Muscle layer of duodenum (tissue), 2 donors: ENCODE data around the gene HOXB8.
A peak's percentile ranks its signal among the peaks of the same experiment; 100 is the strongest.

Experiments used
- H3K27ac ChIP-seq: one replicate; pipeline ENCODE4 v1.7.0; 2013; ENCODE audit warnings: mild to moderate bottlenecking, low read length
- H3K27me3 ChIP-seq: one replicate; pipeline ENCODE4 v1.7.0; 2013; ENCODE audit warnings: low read depth, mild to moderate bottlenecking, control low read depth, low read length
- H3K36me3 ChIP-seq, 2 donors: one replicate each; pipeline ENCODE4 v1.7.0; 2013; ENCODE audit warnings: low read length in 2 of 2, control low read depth in 1 of 2, mild to moderate bottlenecking in 1 of 2; ENCODE audit not compliant: insufficient read depth in 2 of 2, control insufficient read depth in 1 of 2
- H3K4me1 ChIP-seq, 2 donors: one replicate each; pipeline ENCODE4 v1.7.0; 2013; ENCODE audit warnings: low read length in 2 of 2, mild to moderate bottlenecking in 2 of 2, control low read depth in 1 of 2, moderate library complexity in 1 of 2; ENCODE audit not compliant: insufficient read depth in 2 of 2, control insufficient read depth in 1 of 2
- H3K4me3 ChIP-seq, 2 donors: one replicate each; pipeline ENCODE4 v1.7.0; 2013; ENCODE audit warnings: low read length in 2 of 2, low read depth in 1 of 2, mild to moderate bottlenecking in 1 of 2
- H3K9me3 ChIP-seq, 2 donors: one replicate each; pipeline ENCODE4 v1.7.0; 2013; ENCODE audit warnings: low read length in 2 of 2, control low read depth in 1 of 2, mild to moderate bottlenecking in 1 of 2; ENCODE audit not compliant: control insufficient read depth in 1 of 2
- donor health status: healthy.

HOXB8 gene

GRCh38 chr17:48627118-48627597 is 12.1 kb upstream of the HOXB8 start:
- Histone ChIP-seq H3K27me3 (peaks cover 97% of the 10 kb centered on the region), H3K4me1 (peaks cover 0 to 23% of the 10 kb centered on the region in 2 donors), H3K36me3 (no peaks in the 10 kb centered on the region), H3K4me3 (no peak overlapping the region), H3K27ac (no peak overlapping the region), H3K9me3 (no peaks in the 10 kb centered on the region)

- H3K4me1 ChIP-seq = peaks cover 0 to 23% of the 10 kb centered on the region in 2 donors
- H3K27me3 ChIP-seq = peaks cover 97% of the 10 kb centered on the region
- H3K36me3 ChIP-seq = no peaks in the 10 kb centered on the region
- H3K27ac ChIP-seq = no peak within 1 kb of the TSS
- no peaks in the 10 kb centered on the region for H3K9me3 ChIP-seq
- peak within 1 kb of the TSS; percentile 30 to 39 for H3K4me3 ChIP-seq
Observed at GRCh38 chr17:48626245-48627117, 11.4 kb upstream of the HOXB8 start, which contains the start of gene HOXB9. Gene HOXB9, minus strand, starts transcription at chr17:48626358. Its CDS starts 89 bp downstream, at chr17:48626269.

GRCh38 chr17:48625495-48626244 is 10.6 kb upstream of the HOXB8 start:
- H3K27me3 ChIP-seq = peaks cover 97% of the 10 kb centered on the region

GRCh38 chr17:48624544-48625494 is 9.7 kb upstream of the HOXB8 start:
- no peaks in the 10 kb centered on the region for H3K9me3 ChIP-seq
- peak overlapping the region; percentile 30 to 39 for H3K4me3 ChIP-seq
- H3K36me3 ChIP-seq = no peaks in the 10 kb centered on the region
- peaks cover 97% of the 10 kb centered on the region for H3K27me3 ChIP-seq
- H3K27ac ChIP-seq = no peak overlapping the region
- peaks cover 0 to 23% of the 10 kb centered on the region in 2 donors for H3K4me1 ChIP-seq

More at GRCh38 chr17:48625495-48626244, 10.6 kb upstream of the HOXB8 start:
- Histone ChIP-seq H3K9me3 (no peaks in the 10 kb centered on the region), H3K36me3 (no peaks in the 10 kb centered on the region), H3K4me3 (peak overlapping the region; percentile 30 to 39), H3K4me1 (peaks cover 0 to 23% of the 10 kb centered on the region in 2 donors), H3K27ac (no peak overlapping the region)

GRCh38 chr17:48624118-48624517 is 9.0 kb upstream of the HOXB8 start:
- peaks cover 0 to 23% of the 10 kb centered on the region in 2 donors for H3K4me1 ChIP-seq
- no peaks in the 10 kb centered on the region for H3K36me3 ChIP-seq
- H3K4me3 ChIP-seq = no peak overlapping the region
- no peak overlapping the region for H3K27ac ChIP-seq
- no peaks in the 10 kb centered on the region for H3K9me3 ChIP-seq
- H3K27me3 ChIP-seq = peaks cover 94% of the 10 kb centered on the region

GRCh38 chr17:48623583-48623982 is 8.5 kb upstream of the HOXB8 start:
- Histone ChIP-seq H3K27ac (no peak overlapping the region), H3K4me1 (peaks cover 0 to 23% of the 10 kb centered on the region in 2 donors), H3K4me3 (no peak overlapping the region), H3K9me3 (no peaks in the 10 kb centered on the region), H3K27me3 (peaks cover 88% of the 10 kb centered on the region), H3K36me3 (no peaks in the 10 kb centered on the region)

GRCh38 chr17:48622857-48623256 is 7.8 kb upstream of the HOXB8 start:
- Histone ChIP-seq H3K4me1 (peaks cover 0 to 28% of the 10 kb centered on the region in 2 donors), H3K27me3 (peaks cover 87% of the 10 kb centered on the region), H3K9me3 (no peaks in the 10 kb centered on the region), H3K36me3 (no peaks in the 10 kb centered on the region), H3K4me3 (no peak overlapping the region), H3K27ac (no peak overlapping the region)

GRCh38 chr17:48621410-48622392 is 6.6 kb upstream of the HOXB8 start:
- H3K27me3 ChIP-seq = peaks cover 86% of the 10 kb centered on the region
- H3K36me3 ChIP-seq = no peaks in the 10 kb centered on the region
- no peak overlapping the region for H3K4me3 ChIP-seq
- H3K27ac ChIP-seq = no peak overlapping the region
- peaks cover 0 to 31% of the 10 kb centered on the region in 2 donors for H3K4me1 ChIP-seq
- H3K9me3 ChIP-seq = no peaks in the 10 kb centered on the region

- Histone ChIP-seq H3K27ac (no peak overlapping the region), H3K4me1 (peaks cover 0 to 21% of the 10 kb centered on the region in 2 donors), H3K27me3 (peaks cover 89% of the 10 kb centered on the region), H3K36me3 (no peaks in the 10 kb centered on the region), H3K9me3 (no peaks in the 10 kb centered on the region), H3K4me3 (no peak overlapping the region)
Observed at GRCh38 chr17:48620461-48621139, 5.5 kb upstream of the HOXB8 start.
